Gastrocnemius medialis (tissue), 4 donors: Measurements from ENCODE around the gene ELF1. TPM values are rescaled to one million over a fixed set of nuclear protein-coding genes. Genes with fewer than 3 reads are reported as not detected.
A peak's percentile ranks its signal among the peaks of the same experiment; 100 is the strongest.

Experiments used
- ATAC-seq, 2 donors: fragments of 150-250 bp; one replicate each; pipeline ENCODE4 v1.9.1; 2016
- DNase-seq, 2 donors: peaks; one replicate each; pipeline ENCODE4 v3.0.0-alpha.2; 2019
- H3K27ac ChIP-seq, 4 donors: fragments of 200-600 bp; sonication (generic); 1 replicate in 1 of 4; 2 replicates in 3 of 4; pipeline ENCODE4 v1.5.1; 2016 to 2018; ENCODE audit warnings: mild to moderate bottlenecking in 2 of 4, moderate library complexity in 1 of 4
- H3K27me3 ChIP-seq, 3 donors: fragments of 200-600 bp; sonication (generic) in 2 of 3; 1 replicate in 1 of 3; 2 replicates in 2 of 3; pipeline versions ENCODE4 v1.5.1 to v1.6.0; 2016 to 2019; ENCODE audit warnings: mild to moderate bottlenecking in 1 of 3, moderate library complexity in 1 of 3
- H3K36me3 ChIP-seq, 2 donors: fragments of 200-600 bp; sonication (generic) in 1 of 2; one replicate each; pipeline ENCODE4 v1.5.1; 2017 to 2018
- H3K4me1 ChIP-seq, 2 donors: fragments of 200-600 bp; sonication (generic) in 1 of 2; one replicate each; pipeline ENCODE4 v1.5.1; 2016 to 2017; ENCODE audit warnings: mild to moderate bottlenecking in 2 of 2
- H3K4me3 ChIP-seq, 4 donors: fragments of 200-600 bp; sonication (generic) in 3 of 4; 1 replicate in 1 of 4; 2 replicates in 3 of 4; pipeline ENCODE4 v1.5.1; 2016 to 2019; ENCODE audit warnings: mild to moderate bottlenecking in 2 of 4
- H3K9me3 ChIP-seq, 3 donors: fragments of 200-600 bp; sonication (generic) in 2 of 3; 1 replicate in 1 of 3; 2 replicates in 2 of 3; pipeline ENCODE4 v1.5.1; 2016 to 2019
- CTCF ChIP-seq, 5 experiments: fragments of 450-650 bp in 3 of 5; fragments of 200-600 bp in 2 of 5; sonication (generic) in 2 of 5; IDR thresholded peaks in 4 of 5; conservative IDR thresholded peaks in 1 of 5; 1 replicate in 4 of 5; 2 replicates in 1 of 5; pipeline ENCODE4 v1.5.1; 2016 to 2019; ENCODE audit warnings: antibody characterized with exemption in 5 of 5, mild to moderate bottlenecking in 3 of 5, moderate library complexity in 3 of 5
- POLR2A ChIP-seq, 2 donors: fragments of 450-650 bp; IDR thresholded peaks; one replicate each; pipeline ENCODE4 v1.6.1; 2017; ENCODE audit warnings: antibody characterized with exemption in 2 of 2, mild to moderate bottlenecking in 2 of 2, moderate library complexity in 2 of 2
- in situ Hi-C, 4 donors: fragments of 200-750 bp; cut with MboI; loops; one replicate each; pipeline versions ENCODE4 v1.15.0 to v1.8.0; 2017; ENCODE audit warnings: low sequenced_read_pairs in 4 of 4
- intact Hi-C: fragments of 100-400 bp; cut with DNase I; formaldehyde crosslinking; loops from one replicate; pipeline ENCODE4 v1.15.1; 2023; ENCODE audit warnings: low total_unique reads
- total RNA-seq, 4 donors: library from RNA; depleted of rRNA; stranded (reverse); fragments of >200 nt; gene quantifications; one replicate each; pipeline versions ENCODE4 v1.1.0 to v1.2.3, GENCODE V29; 2016

Gene ELF1
- total RNA-seq, 4 donors from 2014 or later = 24.8 to 48.7 (median 33.7) TPM

GRCh38 chr13:41034382-41034781, 15.3 kb upstream of the ELF1 start:
- intact Hi-C loops = no loop called here
- ATAC-seq = no peak
- TF ChIP-seq POLR2A (IDR thresholded peaks at IDR 0.05) = no peak
- no peak for TF ChIP-seq CTCF (IDR thresholded peaks at IDR 0.05 in 4 of 5, conservative IDR thresholded peaks at IDR 0.05 in 1 of 5)
- DNase-seq = no peak
- H3K27ac ChIP-seq = no peak overlapping the region
- in situ Hi-C loops = no loop called here
- H3K9me3 ChIP-seq = no peaks in the 10 kb centered on the region
- H3K4me3 ChIP-seq = no peak overlapping the region
- H3K4me1 ChIP-seq = peaks cover 0 to 5% of the 10 kb centered on the region in 2 donors
- H3K27me3 ChIP-seq = no peaks in the 10 kb centered on the region
- no peaks in the 10 kb centered on the region for H3K36me3 ChIP-seq

DNA sequence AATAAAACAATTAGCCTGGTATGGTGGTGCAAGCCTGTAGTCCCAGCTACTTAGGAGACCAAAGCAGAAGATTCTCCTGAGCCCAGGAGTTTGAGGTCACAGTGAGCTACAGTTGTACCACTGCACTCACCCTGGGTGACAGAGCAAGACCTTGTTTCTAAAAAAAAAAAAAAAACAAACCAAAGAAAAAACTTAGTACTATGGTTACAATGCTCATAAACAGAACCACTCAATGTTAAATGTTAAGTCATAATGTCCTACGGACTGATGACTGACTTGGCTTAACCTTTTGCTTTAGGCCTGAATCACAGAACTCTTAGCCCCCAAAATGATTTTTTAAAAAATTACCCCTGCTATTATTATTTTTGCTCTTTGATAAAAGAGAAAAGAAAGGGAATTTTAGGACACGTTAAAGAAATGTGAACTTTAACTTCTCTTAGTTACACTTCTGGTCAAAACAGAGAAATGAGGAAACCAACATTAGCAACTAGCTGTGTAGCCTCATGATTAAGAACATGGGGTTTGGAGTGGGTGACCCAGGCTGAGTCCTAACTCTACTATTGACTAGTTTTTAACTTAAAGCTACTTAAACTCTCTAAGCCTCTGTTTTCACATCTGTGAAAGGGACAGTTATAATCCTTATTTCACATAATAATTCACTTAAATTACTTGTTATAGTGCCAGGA, 13.7 kb upstream of the ELF1 start:
- ATAC-seq (no peak), DNase-seq (no peak)
- Histone ChIP-seq H3K4me3 (no peak overlapping the region), H3K36me3 (no peaks in the 10 kb centered on the region), H3K9me3 (no peaks in the 10 kb centered on the region), H3K4me1 (peaks cover 4 to 14% of the 10 kb centered on the region in 2 donors), H3K27me3 (no peaks in the 10 kb centered on the region), H3K27ac (no peak overlapping the region)
- in situ Hi-C loops (no loop called here), intact Hi-C loops (no loop called here)
- no peak for TF ChIP-seq CTCF (IDR thresholded peaks at IDR 0.05 in 4 of 5, conservative IDR thresholded peaks at IDR 0.05 in 1 of 5)
- no peak for TF ChIP-seq POLR2A (IDR thresholded peaks at IDR 0.05)

DNA sequence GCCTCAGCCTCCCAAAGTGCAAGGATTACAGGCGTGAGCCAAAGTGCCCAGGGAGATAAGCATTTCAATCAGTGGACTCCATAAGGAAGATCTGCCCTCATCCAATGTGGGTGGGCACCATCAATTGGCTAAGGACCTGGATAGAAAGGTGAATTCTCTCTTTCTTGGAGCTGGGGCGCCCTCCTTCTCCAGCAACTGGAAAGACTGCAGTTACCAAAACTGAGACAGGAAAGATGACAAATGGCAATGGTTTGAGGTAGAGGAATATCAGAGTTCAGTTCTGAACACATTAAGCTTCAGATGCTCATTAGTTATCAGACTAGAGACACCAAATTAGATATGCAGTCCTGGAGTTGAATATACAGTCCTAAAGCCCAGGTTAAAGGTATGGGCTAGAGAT, 10.5 kb upstream of the ELF1 start:
- Histone ChIP-seq H3K9me3 (no peaks in the 10 kb centered on the region), H3K4me3 (no peak overlapping the region), H3K36me3 (peaks cover 0 to 4% of the 10 kb centered on the region in 2 donors), H3K4me1 (peaks cover 4 to 30% of the 10 kb centered on the region in 2 donors), H3K27ac (no peak overlapping the region), H3K27me3 (no peaks in the 10 kb centered on the region)
- TF ChIP-seq POLR2A (IDR thresholded peaks at IDR 0.05) = no peak
- TF ChIP-seq CTCF (IDR thresholded peaks at IDR 0.05 in 4 of 5, conservative IDR thresholded peaks at IDR 0.05 in 1 of 5) = no peak
- in situ Hi-C loops (no loop called here), intact Hi-C loops (no loop called here)
- no peak for ATAC-seq
- no peak for DNase-seq

GRCh38 chr13:41028051-41028450, 8.9 kb upstream of the ELF1 start:
- in situ Hi-C loops = no loop called here
- no peak for DNase-seq
- Histone ChIP-seq H3K9me3 (no peaks in the 10 kb centered on the region), H3K36me3 (peaks cover 0 to 4% of the 10 kb centered on the region in 2 donors), H3K27me3 (no peaks in the 10 kb centered on the region), H3K4me3 (no peak overlapping the region), H3K4me1 (peaks cover 4 to 35% of the 10 kb centered on the region in 2 donors), H3K27ac (no peak overlapping the region)
- ATAC-seq = no peak
- intact Hi-C loops = no loop called here
- TF ChIP-seq POLR2A (IDR thresholded peaks at IDR 0.05) (no peak), CTCF (IDR thresholded peaks at IDR 0.05 in 4 of 5, conservative IDR thresholded peaks at IDR 0.05 in 1 of 5) (no peak)

- peak in 1 of 2 donors; percentile 21 for ATAC-seq
- in situ Hi-C loops = no loop called here
- peak overlapping the region in 2 of 4 donors; percentile 5 to 21 for H3K27ac ChIP-seq
- H3K4me3 ChIP-seq = no peak overlapping the region
- intact Hi-C loops = no loop called here
- H3K9me3 ChIP-seq = no peaks in the 10 kb centered on the region
- no peaks in the 10 kb centered on the region for H3K27me3 ChIP-seq
- peaks cover 0 to 4% of the 10 kb centered on the region in 2 donors for H3K36me3 ChIP-seq
- TF ChIP-seq POLR2A (IDR thresholded peaks at IDR 0.05) (no peak), CTCF (IDR thresholded peaks at IDR 0.05 in 4 of 5, conservative IDR thresholded peaks at IDR 0.05 in 1 of 5) (no peak)
- peaks cover 11 to 40% of the 10 kb centered on the region in 2 donors for H3K4me1 ChIP-seq
- DNase-seq = no peak
Observed at GRCh38 chr13:41026788-41027187, 7.7 kb upstream of the ELF1 start.
